H1 (cell line): ENCODE measurements around the gene TGFBR2. TPM values are rescaled to one million over a fixed set of nuclear protein-coding genes. Genes with fewer than 3 reads are reported as not detected.

Source experiments
- CTCF ChIA-PET: fragments of 300-600 bp; sonication (Branson Sonifier 250); formaldehyde crosslinking; loops from one replicate; lab custom pipeline; 2021; ENCODE audit not compliant: partially characterized antibody; lab: Charles Lee
- POLR2A ChIA-PET: fragments of 300-600 bp; sonication (Branson Sonifier 250); formaldehyde crosslinking; loops from one replicate; lab custom pipeline; 2021; ENCODE audit warnings: inconsistent platforms; ENCODE audit not compliant: partially characterized antibody; lab: Charles Lee
- DNase-seq, 2 experiments: peaks; one replicate each; pipeline versions ENCODE4 v3.0.0 to v3.0.0-alpha.2; 2010 to 2022; ENCODE audit warnings: low spot score in 2 of 2, low read depth in 1 of 2, mixed read lengths in 1 of 2
- FAIRE-seq: peaks from 2 replicates; lab custom pipeline; 2011; peaks lifted over from hg19 to GRCh38; lab: Jason Lieb, UNC
- H2AFZ ChIP-seq: 2 replicates; pipeline ENCODE4 v1.8.1; 2012; ENCODE audit warnings: low read length, inconsistent platforms
- H2AK5ac ChIP-seq: 2 replicates; pipeline ENCODE4 v1.6.1; 2013; ENCODE audit warnings: low read depth, low read length
- H2BK120ac ChIP-seq: replicated peaks from 2 replicates; pipeline ENCODE3; 2013; ENCODE audit warnings: low read depth, low read length, inconsistent platforms
- H2BK12ac ChIP-seq: 2 replicates; pipeline ENCODE4 v1.6.1; 2013; ENCODE audit warnings: low read depth, low read length
- H2BK15ac ChIP-seq: 2 replicates; pipeline ENCODE4 v1.6.1; 2013; ENCODE audit warnings: low read length
- H2BK20ac ChIP-seq: 2 replicates; pipeline ENCODE4 v1.6.1; 2013; ENCODE audit warnings: low read length
- H2BK5ac ChIP-seq: 2 replicates; pipeline ENCODE4 v1.6.1; 2013; ENCODE audit warnings: low read depth, low read length
- H3K14ac ChIP-seq: 2 replicates; pipeline ENCODE4 v1.6.1; 2013; ENCODE audit warnings: inconsistent platforms; ENCODE audit not compliant: insufficient read length
- H3K18ac ChIP-seq: 2 replicates; pipeline ENCODE4 v1.6.1; 2013; ENCODE audit warnings: low read length; ENCODE audit errors: extremely low read depth
- H3K23ac ChIP-seq: 2 replicates; pipeline ENCODE4 v1.6.1; 2013; ENCODE audit warnings: inconsistent platforms; ENCODE audit not compliant: insufficient read length
- H3K23me2 ChIP-seq: 2 replicates; pipeline ENCODE4 v1.6.1; 2013; ENCODE audit warnings: low read depth, low read length
- H3K27ac ChIP-seq: 2 replicates; pipeline ENCODE4 v1.6.1; 2011; ENCODE audit warnings: low read depth, low read length, inconsistent platforms
- H3K27me3 ChIP-seq, 4 experiments: replicated peaks in 1 of 4; 1 replicate in 1 of 4; 2 replicates in 3 of 4; pipeline versions ENCODE4 v1.6.1 to v1.8.1; 2011 to 2013; ENCODE audit warnings: low read length in 3 of 4, mild to moderate bottlenecking in 3 of 4, inconsistent platforms in 2 of 4, mixed read lengths in 2 of 4, moderate library complexity in 1 of 4; ENCODE audit not compliant: control insufficient read depth in 3 of 4, insufficient read depth in 3 of 4; ENCODE audit errors: extremely low read depth in 1 of 4
- H3K36me3 ChIP-seq, 4 experiments: 2 replicates each; pipeline versions ENCODE4 v1.6.1 to v1.8.1; 2011 to 2013; ENCODE audit warnings: mild to moderate bottlenecking in 4 of 4, low read length in 3 of 4, moderate library complexity in 2 of 4, control low read depth in 1 of 4, inconsistent platforms in 1 of 4; ENCODE audit not compliant: insufficient read depth in 4 of 4, control insufficient read depth in 2 of 4
- H3K4ac ChIP-seq: replicated peaks from 2 replicates; pipeline ENCODE3; 2013; ENCODE audit warnings: low read length, low read depth, mixed read lengths, inconsistent platforms; ENCODE audit not compliant: insufficient read length
- H3K4me1 ChIP-seq, 4 experiments: replicated peaks in 1 of 4; 1 replicate in 1 of 4; 2 replicates in 3 of 4; pipeline versions ENCODE4 v1.6.1 to v1.8.1; 2011 to 2013; ENCODE audit warnings: low read length in 3 of 4, inconsistent platforms in 2 of 4, mixed read lengths in 1 of 4; ENCODE audit not compliant: insufficient read depth in 4 of 4, control insufficient read depth in 3 of 4
- H3K4me2 ChIP-seq, 2 experiments: 2 replicates each; pipeline versions ENCODE4 v1.6.1 to v1.8.1; 2011 to 2013; ENCODE audit warnings: low read depth in 2 of 2, low read length in 2 of 2, control low read depth in 1 of 2, inconsistent platforms in 1 of 2, mild to moderate bottlenecking in 1 of 2; ENCODE audit not compliant: insufficient read depth in 1 of 2
- H3K4me3 ChIP-seq, 4 experiments: fragments of 200-600, 300-600 bp in 1 of 4; sonication (generic), shearing (Covaris generic), sonication (Bioruptor Twin) in 1 of 4; 2 replicates each; pipeline versions ENCODE4 v1.5.1 to v1.8.1; 2011 to 2016; ENCODE audit warnings: low read length in 4 of 4, low read depth in 3 of 4, control low read depth in 2 of 4, inconsistent platforms in 2 of 4, mild to moderate bottlenecking in 2 of 4, mixed read lengths in 1 of 4, moderate library complexity in 1 of 4; ENCODE audit not compliant: insufficient read depth in 2 of 4; ENCODE audit errors: extremely low read depth in 1 of 4
- H3K56ac ChIP-seq: replicated peaks from 2 replicates; pipeline ENCODE3; 2013; ENCODE audit warnings: low read depth, mild to moderate bottlenecking, mixed read lengths, low read length, inconsistent platforms; ENCODE audit not compliant: insufficient read length
- H3K79me1 ChIP-seq: 2 replicates; pipeline ENCODE4 v1.6.1; 2013; ENCODE audit warnings: low read depth, low read length, control low read depth
- H3K79me2 ChIP-seq, 2 experiments: 2 replicates each; pipeline versions ENCODE4 v1.6.1 to v1.8.1; 2012 to 2013; ENCODE audit warnings: low read length in 2 of 2, mild to moderate bottlenecking in 2 of 2, inconsistent platforms in 1 of 2; ENCODE audit not compliant: insufficient read depth in 2 of 2, control insufficient read depth in 1 of 2
- H3K9ac ChIP-seq, 4 experiments: replicated peaks in 1 of 4; 1 replicate in 1 of 4; 2 replicates in 3 of 4; pipeline versions ENCODE4 v1.6.1 to v1.8.1; 2011 to 2013; ENCODE audit warnings: low read depth in 3 of 4, low read length in 3 of 4, control low read depth in 2 of 4, mild to moderate bottlenecking in 2 of 4, moderate library complexity in 2 of 4, inconsistent platforms in 1 of 4; ENCODE audit errors: extremely low read depth in 1 of 4
- H3K9me3 ChIP-seq, 2 experiments: 2 replicates each; pipeline versions ENCODE4 v1.6.1 to v1.8.1; 2012 to 2013; ENCODE audit warnings: mild to moderate bottlenecking in 2 of 2, moderate library complexity in 2 of 2, control low read depth in 1 of 2, inconsistent platforms in 1 of 2, low read depth in 1 of 2, low read length in 1 of 2, mixed read lengths in 1 of 2; ENCODE audit not compliant: insufficient read depth in 2 of 2
- H4K20me1 ChIP-seq, 2 experiments: replicated peaks in 1 of 2; 2 replicates each; pipeline versions ENCODE3 to v1.8.1; 2011 to 2013; ENCODE audit warnings: inconsistent platforms in 2 of 2, low read length in 2 of 2, mild to moderate bottlenecking in 1 of 2; ENCODE audit not compliant: insufficient read depth in 2 of 2, control insufficient read depth in 1 of 2
- H4K5ac ChIP-seq: 2 replicates; pipeline ENCODE4 v1.6.1; 2013; ENCODE audit warnings: low read length, low read depth, mixed read lengths, inconsistent platforms; ENCODE audit not compliant: insufficient read length
- H4K8ac ChIP-seq: 2 replicates; pipeline ENCODE4 v1.8.0; 2013; ENCODE audit warnings: mild to moderate bottlenecking, moderate library complexity, low read length, inconsistent platforms; ENCODE audit not compliant: insufficient read depth; ENCODE audit errors: extremely low read depth
- H4K91ac ChIP-seq: replicated peaks from 2 replicates; pipeline ENCODE3; 2013; ENCODE audit warnings: low read length, mixed read lengths, inconsistent platforms; ENCODE audit not compliant: insufficient read length
- HDAC2 ChIP-seq, 2 experiments: fragments of 300-600 bp in 1 of 2; sonication (generic) in 1 of 2; IDR thresholded peaks; 2 replicates each; pipeline ENCODE4 v1.6.1; 2011 to 2012; ENCODE audit warnings: low read depth in 2 of 2, low read length in 2 of 2, mild to moderate bottlenecking in 2 of 2, moderate library complexity in 2 of 2, borderline replicate concordance in 1 of 2, inconsistent platforms in 1 of 2
- PHF8 ChIP-seq: fragments of 200-600 bp; sonication (generic); conservative IDR thresholded peaks from 2 replicates; pipeline ENCODE4 v1.7.1; 2012; ENCODE audit warnings: low read depth, mild to moderate bottlenecking, inconsistent platforms, low read length, moderate library complexity
- RFX5 ChIP-seq: IDR thresholded peaks from 2 replicates; pipeline ENCODE4 v1.6.1; 2011; ENCODE audit warnings: low read depth, low read length, improper control_type of control experiment, borderline replicate concordance
- WGBS, 2 experiments: shearing (Covaris generic) in 1 of 2; methylation state at CpG; one replicate each; pipeline versions ENCODE4 v1.1.6 to v1.1.7; 2013 to 2015; ENCODE audit warnings: low lambda C conversion rate in 2 of 2, mixed read lengths in 2 of 2, inconsistent platforms in 1 of 2, low coverage in 1 of 2, missing lambda C conversion rate in 1 of 2; ENCODE audit not compliant: insufficient replicate concordance in 2 of 2, insufficient coverage in 1 of 2, insufficient read length in 1 of 2; ENCODE audit errors: extremely low coverage in 1 of 2, missing lambda C conversion rate in 1 of 2; 5-methylcytosine and 5-hydroxymethylcytosine counted together
- polyA plus RNA-seq, 7 experiments: library from polyadenylated mRNA; depleted of rRNA in 3 of 7; stranded (reverse) in 5 of 7; unstranded in 2 of 7; fragments of >200 nt in 5 of 7; fragments of 200-250 nt in 2 of 7; gene quantifications; 1 replicate in 5 of 7; 2 replicates in 1 of 7; 4 replicates in 1 of 7; pipeline versions ENCODE4 v1.2.1 to v1.2.3, GENCODE V29; 2011 to 2013; ENCODE audit warnings: missing spikeins in 2 of 7, mixed read lengths in 2 of 7
- total RNA-seq: library from RNA; stranded (reverse); fragmentation: NEBNext Ultra II Directional; extraction: Animal tissue kit (Norgen Biotek cat#: 25700); gene quantifications from 2 replicates; pipeline ENCODE4 v1.2.1, GENCODE V29; 2021

The TGFBR2 gene
- total and polyA plus RNA-seq, 2 of the 8 experiments (the other 6 are each of a cell fraction or from before 2014, with no cell fraction given), result 4.2 to 7.4 TPM

DNA sequence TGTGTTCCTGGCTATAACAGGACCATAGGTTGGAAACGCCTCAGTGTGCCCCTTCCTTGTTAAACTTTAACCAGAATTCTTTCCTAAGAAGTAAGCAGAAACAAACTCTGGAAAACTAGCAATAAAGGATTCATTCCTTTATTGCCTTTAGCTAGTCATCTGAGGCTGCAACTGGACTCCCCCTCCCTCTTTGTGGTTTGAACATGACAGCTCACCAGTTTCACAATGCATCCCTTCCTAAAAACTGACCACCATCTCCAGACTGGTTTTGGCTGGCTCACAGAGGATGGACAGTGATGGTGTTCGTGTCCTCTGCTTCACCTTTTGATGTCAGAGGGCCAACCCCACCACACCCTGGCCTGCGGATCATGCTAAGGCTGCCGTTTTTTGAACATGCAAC lies 27.9 kb upstream of the TGFBR2 start:
- Histone ChIP-seq H2BK5ac (no peak overlapping the region), H2BK120ac (no peak overlapping the region), H4K5ac (no peak overlapping the region), H4K20me1 (no peaks in the 10 kb centered on the region), H4K91ac (no peak overlapping the region), H3K14ac (no peak overlapping the region), H3K79me2 (no peaks in the 10 kb centered on the region)
- no peak for FAIRE-seq
- TF ChIP-seq PHF8 (no peak), RFX5 (no peak), HDAC2 (IDR thresholded peaks at IDR 0.05; ENCODE audit: borderline replicate concordance in 1 of 2, low read depth in 2 of 2, low read length in 2 of 2) (no peak)
- TF ChIP-seq, all 59 proteins: peak for 0
- H3K27me3 ChIP-seq, result no peaks in the 10 kb centered on the region
- H3K4ac ChIP-seq, result no peak overlapping the region
- H3K4me1 ChIP-seq, result peaks cover 0 to 7% (median 3%) of the 10 kb centered on the region in 4 experiments; a peak in 5 of 7 replicates
- no peak overlapping the region for H3K18ac ChIP-seq
- H3K4me2 ChIP-seq, result no peak overlapping the region
- H3K36me3 ChIP-seq, result no peaks in the 10 kb centered on the region
- H2AK5ac ChIP-seq, result no peak overlapping the region
- H3K56ac ChIP-seq, result no peak overlapping the region
- no peak overlapping the region for H3K9ac ChIP-seq
- no peaks in the 10 kb centered on the region for H3K9me3 ChIP-seq
- H4K8ac ChIP-seq, result no peak overlapping the region
- no peaks in the 10 kb centered on the region for H3K79me1 ChIP-seq
- H2BK20ac ChIP-seq, result no peak overlapping the region
- no peaks in the 10 kb centered on the region for H3K23me2 ChIP-seq
- H3K27ac ChIP-seq, result no peak overlapping the region
- WGBS, 2 experiments, result 98% methylated on average over 4 of the region's 4 CpGs; no CpG with 5 or more reads in 1 of the 2 experiments
- no peak overlapping the region for H3K4me3 ChIP-seq
- no peak overlapping the region for H2AFZ ChIP-seq
- H3K23ac ChIP-seq, result no peak overlapping the region
- POLR2A ChIA-PET, result no interaction called here
- H2BK15ac ChIP-seq, result no peak overlapping the region
- no peak overlapping the region for H2BK12ac ChIP-seq
- CTCF ChIA-PET, result interaction anchor here (1.3 to 2.3 kb wide), 2 partner anchors 11 to 80 kb away, joined by 3 to 8 read pairs; no protein-coding TSS in a partner anchor
- DNase-seq, result no peak
